H1 (cell line): ENCODE measurements around the gene ST8SIA3. TPM values are rescaled to one million over a fixed set of nuclear protein-coding genes. Genes with fewer than 3 reads are reported as not detected.

Source experiments
- CTCF ChIA-PET: fragments of 300-600 bp; sonication (Branson Sonifier 250); formaldehyde crosslinking; loops from one replicate; lab custom pipeline; 2021; ENCODE audit not compliant: partially characterized antibody; lab: Charles Lee
- POLR2A ChIA-PET: fragments of 300-600 bp; sonication (Branson Sonifier 250); formaldehyde crosslinking; loops from one replicate; lab custom pipeline; 2021; ENCODE audit warnings: inconsistent platforms; ENCODE audit not compliant: partially characterized antibody; lab: Charles Lee
- DNase-seq, 2 experiments: peaks; one replicate each; pipeline versions ENCODE4 v3.0.0 to v3.0.0-alpha.2; 2010 to 2022; ENCODE audit warnings: low spot score in 2 of 2, low read depth in 1 of 2, mixed read lengths in 1 of 2
- FAIRE-seq: peaks from 2 replicates; lab custom pipeline; 2011; peaks lifted over from hg19 to GRCh38; lab: Jason Lieb, UNC
- H2AFZ ChIP-seq: 2 replicates; pipeline ENCODE4 v1.8.1; 2012; ENCODE audit warnings: low read length, inconsistent platforms
- H2AK5ac ChIP-seq: 2 replicates; pipeline ENCODE4 v1.6.1; 2013; ENCODE audit warnings: low read depth, low read length
- H2BK120ac ChIP-seq: replicated peaks from 2 replicates; pipeline ENCODE3; 2013; ENCODE audit warnings: low read depth, low read length, inconsistent platforms
- H2BK12ac ChIP-seq: 2 replicates; pipeline ENCODE4 v1.6.1; 2013; ENCODE audit warnings: low read depth, low read length
- H2BK15ac ChIP-seq: 2 replicates; pipeline ENCODE4 v1.6.1; 2013; ENCODE audit warnings: low read length
- H2BK20ac ChIP-seq: 2 replicates; pipeline ENCODE4 v1.6.1; 2013; ENCODE audit warnings: low read length
- H2BK5ac ChIP-seq: 2 replicates; pipeline ENCODE4 v1.6.1; 2013; ENCODE audit warnings: low read depth, low read length
- H3K14ac ChIP-seq: 2 replicates; pipeline ENCODE4 v1.6.1; 2013; ENCODE audit warnings: inconsistent platforms; ENCODE audit not compliant: insufficient read length
- H3K18ac ChIP-seq: 2 replicates; pipeline ENCODE4 v1.6.1; 2013; ENCODE audit warnings: low read length; ENCODE audit errors: extremely low read depth
- H3K23ac ChIP-seq: 2 replicates; pipeline ENCODE4 v1.6.1; 2013; ENCODE audit warnings: inconsistent platforms; ENCODE audit not compliant: insufficient read length
- H3K23me2 ChIP-seq: 2 replicates; pipeline ENCODE4 v1.6.1; 2013; ENCODE audit warnings: low read depth, low read length
- H3K27ac ChIP-seq: 2 replicates; pipeline ENCODE4 v1.6.1; 2011; ENCODE audit warnings: low read depth, low read length, inconsistent platforms
- H3K27me3 ChIP-seq, 4 experiments: replicated peaks in 1 of 4; 1 replicate in 1 of 4; 2 replicates in 3 of 4; pipeline versions ENCODE4 v1.6.1 to v1.8.1; 2011 to 2013; ENCODE audit warnings: low read length in 3 of 4, mild to moderate bottlenecking in 3 of 4, inconsistent platforms in 2 of 4, mixed read lengths in 2 of 4, moderate library complexity in 1 of 4; ENCODE audit not compliant: control insufficient read depth in 3 of 4, insufficient read depth in 3 of 4; ENCODE audit errors: extremely low read depth in 1 of 4
- H3K36me3 ChIP-seq, 4 experiments: 2 replicates each; pipeline versions ENCODE4 v1.6.1 to v1.8.1; 2011 to 2013; ENCODE audit warnings: mild to moderate bottlenecking in 4 of 4, low read length in 3 of 4, moderate library complexity in 2 of 4, control low read depth in 1 of 4, inconsistent platforms in 1 of 4; ENCODE audit not compliant: insufficient read depth in 4 of 4, control insufficient read depth in 2 of 4
- H3K4ac ChIP-seq: replicated peaks from 2 replicates; pipeline ENCODE3; 2013; ENCODE audit warnings: low read length, low read depth, mixed read lengths, inconsistent platforms; ENCODE audit not compliant: insufficient read length
- H3K4me1 ChIP-seq, 4 experiments: replicated peaks in 1 of 4; 1 replicate in 1 of 4; 2 replicates in 3 of 4; pipeline versions ENCODE4 v1.6.1 to v1.8.1; 2011 to 2013; ENCODE audit warnings: low read length in 3 of 4, inconsistent platforms in 2 of 4, mixed read lengths in 1 of 4; ENCODE audit not compliant: insufficient read depth in 4 of 4, control insufficient read depth in 3 of 4
- H3K4me2 ChIP-seq, 2 experiments: 2 replicates each; pipeline versions ENCODE4 v1.6.1 to v1.8.1; 2011 to 2013; ENCODE audit warnings: low read depth in 2 of 2, low read length in 2 of 2, control low read depth in 1 of 2, inconsistent platforms in 1 of 2, mild to moderate bottlenecking in 1 of 2; ENCODE audit not compliant: insufficient read depth in 1 of 2
- H3K4me3 ChIP-seq, 4 experiments: fragments of 200-600, 300-600 bp in 1 of 4; sonication (generic), shearing (Covaris generic), sonication (Bioruptor Twin) in 1 of 4; 2 replicates each; pipeline versions ENCODE4 v1.5.1 to v1.8.1; 2011 to 2016; ENCODE audit warnings: low read length in 4 of 4, low read depth in 3 of 4, control low read depth in 2 of 4, inconsistent platforms in 2 of 4, mild to moderate bottlenecking in 2 of 4, mixed read lengths in 1 of 4, moderate library complexity in 1 of 4; ENCODE audit not compliant: insufficient read depth in 2 of 4; ENCODE audit errors: extremely low read depth in 1 of 4
- H3K56ac ChIP-seq: replicated peaks from 2 replicates; pipeline ENCODE3; 2013; ENCODE audit warnings: low read depth, mild to moderate bottlenecking, mixed read lengths, low read length, inconsistent platforms; ENCODE audit not compliant: insufficient read length
- H3K79me1 ChIP-seq: 2 replicates; pipeline ENCODE4 v1.6.1; 2013; ENCODE audit warnings: low read depth, low read length, control low read depth
- H3K79me2 ChIP-seq, 2 experiments: 2 replicates each; pipeline versions ENCODE4 v1.6.1 to v1.8.1; 2012 to 2013; ENCODE audit warnings: low read length in 2 of 2, mild to moderate bottlenecking in 2 of 2, inconsistent platforms in 1 of 2; ENCODE audit not compliant: insufficient read depth in 2 of 2, control insufficient read depth in 1 of 2
- H3K9ac ChIP-seq, 4 experiments: replicated peaks in 1 of 4; 1 replicate in 1 of 4; 2 replicates in 3 of 4; pipeline versions ENCODE4 v1.6.1 to v1.8.1; 2011 to 2013; ENCODE audit warnings: low read depth in 3 of 4, low read length in 3 of 4, control low read depth in 2 of 4, mild to moderate bottlenecking in 2 of 4, moderate library complexity in 2 of 4, inconsistent platforms in 1 of 4; ENCODE audit errors: extremely low read depth in 1 of 4
- H3K9me3 ChIP-seq, 2 experiments: 2 replicates each; pipeline versions ENCODE4 v1.6.1 to v1.8.1; 2012 to 2013; ENCODE audit warnings: mild to moderate bottlenecking in 2 of 2, moderate library complexity in 2 of 2, control low read depth in 1 of 2, inconsistent platforms in 1 of 2, low read depth in 1 of 2, low read length in 1 of 2, mixed read lengths in 1 of 2; ENCODE audit not compliant: insufficient read depth in 2 of 2
- H4K20me1 ChIP-seq, 2 experiments: replicated peaks in 1 of 2; 2 replicates each; pipeline versions ENCODE3 to v1.8.1; 2011 to 2013; ENCODE audit warnings: inconsistent platforms in 2 of 2, low read length in 2 of 2, mild to moderate bottlenecking in 1 of 2; ENCODE audit not compliant: insufficient read depth in 2 of 2, control insufficient read depth in 1 of 2
- H4K5ac ChIP-seq: 2 replicates; pipeline ENCODE4 v1.6.1; 2013; ENCODE audit warnings: low read length, low read depth, mixed read lengths, inconsistent platforms; ENCODE audit not compliant: insufficient read length
- H4K8ac ChIP-seq: 2 replicates; pipeline ENCODE4 v1.8.0; 2013; ENCODE audit warnings: mild to moderate bottlenecking, moderate library complexity, low read length, inconsistent platforms; ENCODE audit not compliant: insufficient read depth; ENCODE audit errors: extremely low read depth
- H4K91ac ChIP-seq: replicated peaks from 2 replicates; pipeline ENCODE3; 2013; ENCODE audit warnings: low read length, mixed read lengths, inconsistent platforms; ENCODE audit not compliant: insufficient read length
- CREB1 ChIP-seq: IDR thresholded peaks from 2 replicates; pipeline ENCODE4 v1.6.1; 2012; ENCODE audit warnings: inconsistent platforms
- JUND ChIP-seq: IDR thresholded peaks from 2 replicates; pipeline ENCODE4 v1.6.1; 2011; ENCODE audit warnings: mild to moderate bottlenecking, improper control_type of control experiment, low read length
- POLR2AphosphoS5 ChIP-seq: IDR thresholded peaks from 2 replicates; pipeline ENCODE4 v1.6.1; 2011; ENCODE audit warnings: low read depth, low read length
- RAD21 ChIP-seq, 2 experiments: IDR thresholded peaks in 1 of 2; conservative IDR thresholded peaks in 1 of 2; 2 replicates each; pipeline ENCODE4 v1.6.1; 2011; ENCODE audit warnings: low read depth in 2 of 2, low read length in 2 of 2, improper control_type of control experiment in 1 of 2, inconsistent platforms in 1 of 2, mild to moderate bottlenecking in 1 of 2, moderate library complexity in 1 of 2
- SP1 ChIP-seq: IDR thresholded peaks from 2 replicates; pipeline ENCODE4 v1.6.1; 2011; ENCODE audit warnings: low read depth, low read length
- WGBS, 2 experiments: shearing (Covaris generic) in 1 of 2; methylation state at CpG; one replicate each; pipeline versions ENCODE4 v1.1.6 to v1.1.7; 2013 to 2015; ENCODE audit warnings: low lambda C conversion rate in 2 of 2, mixed read lengths in 2 of 2, inconsistent platforms in 1 of 2, low coverage in 1 of 2, missing lambda C conversion rate in 1 of 2; ENCODE audit not compliant: insufficient replicate concordance in 2 of 2, insufficient coverage in 1 of 2, insufficient read length in 1 of 2; ENCODE audit errors: extremely low coverage in 1 of 2, missing lambda C conversion rate in 1 of 2; 5-methylcytosine and 5-hydroxymethylcytosine counted together
- polyA plus RNA-seq, 7 experiments: library from polyadenylated mRNA; depleted of rRNA in 3 of 7; stranded (reverse) in 5 of 7; unstranded in 2 of 7; fragments of >200 nt in 5 of 7; fragments of 200-250 nt in 2 of 7; gene quantifications; 1 replicate in 5 of 7; 2 replicates in 1 of 7; 4 replicates in 1 of 7; pipeline versions ENCODE4 v1.2.1 to v1.2.3, GENCODE V29; 2011 to 2013; ENCODE audit warnings: missing spikeins in 2 of 7, mixed read lengths in 2 of 7
- total RNA-seq: library from RNA; stranded (reverse); fragmentation: NEBNext Ultra II Directional; extraction: Animal tissue kit (Norgen Biotek cat#: 25700); gene quantifications from 2 replicates; pipeline ENCODE4 v1.2.1, GENCODE V29; 2021

ST8SIA3 gene
- total and polyA plus RNA-seq, 2 of the 8 experiments (the other 6 are each of a cell fraction or from before 2014, with no cell fraction given): 1.2 to 3.7 TPM

DNA sequence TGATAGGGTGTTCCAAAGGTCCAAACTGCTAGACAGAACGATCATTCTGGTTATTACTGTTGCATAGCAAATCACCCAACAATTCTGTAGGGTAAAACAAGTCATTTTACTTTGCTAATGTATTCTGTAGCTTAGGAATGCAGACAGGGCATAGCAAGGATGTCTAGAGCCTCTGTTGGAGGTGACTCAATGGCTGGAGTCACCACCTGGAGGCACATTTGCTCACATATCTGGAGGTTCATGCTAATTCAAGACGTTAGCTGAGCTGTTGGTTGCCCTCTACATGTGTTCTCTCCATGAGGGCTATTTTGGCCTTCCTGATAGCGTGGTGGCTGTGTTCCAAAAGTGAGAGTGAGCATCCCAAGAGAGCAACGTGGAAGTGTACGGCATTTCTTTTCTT lies 22.5 kb upstream of the ST8SIA3 start:
- FAIRE-seq: no peak
- CTCF ChIA-PET: interaction anchor here (1.3 kb wide), 1 partner anchor 108 kb away, joined by 3 read pairs; no protein-coding TSS in a partner anchor
- TF ChIP-seq POLR2AphosphoS5 (no peak), CREB1 (no peak), JUND (no peak), SP1 (no peak), RAD21 (IDR thresholded peaks at IDR 0.05 in 1 of 2, conservative IDR thresholded peaks at IDR 0.05 in 1 of 2; ENCODE audit: low read depth in 2 of 2, low read length in 2 of 2) (no peak)

More for the DNA sequence above, 22.5 kb upstream of the ST8SIA3 start:
- no peak overlapping the region for H2AFZ ChIP-seq
- no peak overlapping the region for H3K4ac ChIP-seq
- H4K8ac ChIP-seq: no peak overlapping the region
- no peaks in the 10 kb centered on the region for H3K79me2 ChIP-seq
- no peaks in the 10 kb centered on the region for H3K79me1 ChIP-seq
- H2BK15ac ChIP-seq: no peak overlapping the region
- no peak overlapping the region for H3K56ac ChIP-seq
- POLR2A ChIA-PET: no interaction called here
- H4K91ac ChIP-seq: no peak overlapping the region
- no peak overlapping the region for H2BK12ac ChIP-seq
- no peak overlapping the region for H3K9ac ChIP-seq
- no peaks in the 10 kb centered on the region for H3K9me3 ChIP-seq
- no peak overlapping the region for H2AK5ac ChIP-seq
- no peak overlapping the region for H3K18ac ChIP-seq
- no peak overlapping the region for H4K5ac ChIP-seq
- no peak overlapping the region for H2BK120ac ChIP-seq
- no peaks in the 10 kb centered on the region for H3K36me3 ChIP-seq
- no peaks in the 10 kb centered on the region for H3K27me3 ChIP-seq
- H2BK5ac ChIP-seq: no peak overlapping the region
- H3K4me3 ChIP-seq: no peak overlapping the region
- peaks cover 0 to 3% (median 1%) of the 10 kb centered on the region in 4 experiments; a peak in 2 of 7 replicates for H3K4me1 ChIP-seq
- no peak overlapping the region for H3K14ac ChIP-seq
- no peak for DNase-seq
- no peak overlapping the region for H3K4me2 ChIP-seq
- no peak overlapping the region for H3K27ac ChIP-seq
- H3K23me2 ChIP-seq: no peaks in the 10 kb centered on the region; the same call in 1 of the 2 replicates
- 96% methylated on average over 5 of the region's 5 CpGs; no CpG with 5 or more reads in 1 of the 2 experiments for WGBS, 2 experiments
- no peak overlapping the region for H3K23ac ChIP-seq
- no peak overlapping the region for H2BK20ac ChIP-seq
- no peaks in the 10 kb centered on the region for H4K20me1 ChIP-seq
